ENCODE data around the gene CHID1.

The CHID1 gene

DNA sequence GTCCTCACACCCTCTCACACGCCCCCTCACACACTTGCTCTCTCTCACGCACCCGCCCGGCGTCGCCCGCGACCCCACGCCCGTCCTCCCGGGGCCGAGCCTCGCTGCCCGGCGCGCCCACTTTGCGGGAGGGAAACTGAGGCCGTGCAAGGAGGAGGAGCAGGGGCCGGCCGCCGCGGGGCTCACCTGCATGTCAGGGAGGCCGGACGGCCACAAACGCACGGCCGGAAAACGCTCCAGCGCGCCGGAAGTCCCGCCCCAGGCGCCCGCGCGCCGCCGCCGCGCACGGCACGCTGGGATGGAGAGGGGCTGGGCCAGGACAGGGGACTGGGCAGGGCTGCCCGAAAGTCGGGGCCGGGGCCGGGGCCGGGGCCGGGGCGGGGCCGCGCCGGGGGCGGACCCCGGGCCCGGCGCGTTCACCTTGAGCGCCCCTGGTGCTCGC lies at the start of gene CHID1:
Gene CHID1, minus strand, starts transcription at position 222 of the 442 bp plus-strand sequence. CDS start 5,994 bp downstream, outside the sequence.
- DNase-seq = peak; percentile 78

- no peak for DNase-seq
These were observed 49.0 kb upstream of the CHID1 start for GRCh38 chr11:959608-960007.

DNA sequence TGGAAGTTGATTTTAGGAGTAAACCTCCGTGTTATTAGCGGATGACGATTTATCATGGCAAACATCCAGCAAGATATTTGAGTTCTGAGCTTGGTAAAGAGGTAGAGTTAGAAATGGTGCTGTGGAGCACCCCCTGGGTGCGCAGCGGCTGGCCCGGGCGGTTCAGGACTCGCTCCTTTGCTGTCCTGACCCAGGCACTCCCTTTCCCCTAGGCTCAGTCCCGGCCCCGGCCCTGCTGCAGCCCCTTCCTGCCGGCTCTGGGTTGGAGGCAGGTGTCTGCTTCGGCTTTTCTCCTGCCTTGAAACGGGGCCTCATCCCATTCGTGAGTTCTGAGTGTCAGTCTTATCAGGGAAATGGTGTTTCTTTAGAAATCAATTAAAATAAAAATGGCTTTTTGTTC lies 48.4 kb upstream of the CHID1 start:
- DNase-seq = no peak

DNA sequence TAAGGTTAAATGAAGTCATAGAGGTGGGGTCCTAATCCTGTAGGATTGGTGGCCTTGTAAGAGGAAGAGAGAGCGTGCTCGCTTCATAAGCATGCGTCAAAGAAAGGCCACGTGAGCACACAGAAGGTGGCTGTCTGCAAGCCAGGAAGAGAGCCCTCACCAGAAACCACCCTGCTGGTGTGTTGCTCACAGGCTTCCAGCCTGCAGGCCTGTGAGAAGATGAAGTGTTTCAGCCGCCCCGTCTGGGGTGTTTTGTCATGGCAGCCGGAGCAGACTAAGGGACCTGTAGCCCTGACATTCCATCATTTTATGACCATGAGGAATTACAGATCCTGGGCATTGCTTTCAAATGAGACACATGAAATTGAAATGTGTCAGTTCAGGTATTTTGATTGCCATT lies 47.5 kb upstream of the CHID1 start:
- no peak for DNase-seq

GRCh38 chr11:957212-957920 lies 46.8 kb upstream of the CHID1 start:
- DNase-seq = no peak

- DNase-seq = no peak
These were observed 44.8 kb upstream of the CHID1 start for GRCh38 chr11:955154-956063.

DNA sequence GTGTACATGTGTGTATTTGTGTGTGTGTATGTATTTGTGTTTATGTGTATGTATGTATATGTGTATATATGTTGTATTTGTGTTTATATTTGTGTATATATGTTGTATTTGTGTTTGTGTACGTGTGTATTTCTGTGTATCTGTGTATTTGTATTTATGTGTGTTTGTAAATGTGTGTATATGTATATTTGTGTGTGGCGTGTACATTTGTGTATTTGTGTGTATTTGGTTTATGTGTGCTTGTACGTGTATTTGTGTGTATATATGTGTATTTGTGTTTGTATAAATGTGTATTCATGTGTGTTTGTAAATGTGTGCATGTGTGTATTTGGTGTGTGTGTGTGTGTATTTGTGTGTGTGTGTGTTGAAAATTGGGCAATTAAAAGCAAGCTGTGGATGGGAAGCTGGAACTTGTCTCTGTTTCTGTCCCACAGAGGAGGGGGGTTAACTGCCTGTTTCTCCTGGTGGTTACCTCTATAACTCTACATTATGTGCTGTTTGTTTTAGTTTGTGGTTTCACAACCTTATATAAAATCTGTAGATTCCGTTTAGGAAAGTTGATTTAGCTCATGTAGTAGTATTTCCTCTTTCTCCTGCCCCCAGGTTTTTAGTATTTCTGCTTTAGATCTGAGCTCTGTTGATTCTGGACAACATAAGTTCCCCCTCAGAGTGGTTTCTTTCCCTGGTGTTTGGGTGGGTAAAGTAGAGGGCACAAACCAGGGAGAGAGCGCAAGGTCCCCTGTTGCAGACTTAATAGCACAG lies 44.0 kb upstream of the CHID1 start:
- DNase-seq = no peak

GRCh38 chr11:953512-953911 lies 42.9 kb upstream of the CHID1 start:
- no peak for DNase-seq

- no peak for DNase-seq
These were observed 42.1 kb upstream of the CHID1 start for GRCh38 chr11:952406-953385.

DNA sequence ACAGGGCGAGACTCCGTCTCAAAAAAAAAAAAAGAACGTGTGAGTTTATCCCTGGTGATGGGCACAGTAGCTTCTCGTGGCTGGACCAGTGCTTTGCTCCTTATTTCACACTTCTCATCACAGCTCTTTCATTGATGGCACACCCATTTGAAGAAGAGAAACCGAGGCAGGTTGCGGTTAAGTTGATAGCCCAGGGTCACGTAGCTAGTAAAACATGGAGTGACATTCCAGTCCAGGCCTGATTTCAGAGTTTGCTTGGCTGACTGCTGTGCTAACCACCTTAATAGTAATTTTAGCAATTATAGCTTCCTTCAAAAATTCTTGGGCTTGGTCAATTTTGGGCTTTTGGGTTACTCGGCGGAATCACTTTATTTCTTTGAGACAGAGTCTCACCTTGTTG lies 40.9 kb upstream of the CHID1 start:
- DNase-seq = no peak

DNA sequence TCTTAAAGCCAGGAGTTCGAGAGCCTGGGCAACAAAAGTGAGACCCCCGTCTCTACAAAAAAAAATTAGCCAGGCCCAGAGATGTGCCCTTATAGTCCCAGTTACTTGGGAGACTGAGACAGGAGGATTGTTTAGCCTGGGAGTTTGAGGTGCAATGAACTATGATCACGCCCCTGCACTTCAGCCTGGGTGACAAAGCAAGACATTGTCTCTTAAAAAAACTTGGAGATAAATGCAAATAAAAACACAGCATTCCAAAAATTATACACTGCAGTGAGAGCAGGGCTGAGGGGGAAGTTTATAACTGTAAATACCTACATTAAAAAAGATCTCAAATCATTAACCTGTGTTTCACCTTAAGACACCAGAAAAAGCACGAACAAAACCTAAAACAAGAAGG lies 37.1 kb upstream of the CHID1 start:
- DNase-seq = no peak

GRCh38 chr11:945986-946385 lies 35.4 kb upstream of the CHID1 start:
- DNase-seq = peak; percentile 3

DNA sequence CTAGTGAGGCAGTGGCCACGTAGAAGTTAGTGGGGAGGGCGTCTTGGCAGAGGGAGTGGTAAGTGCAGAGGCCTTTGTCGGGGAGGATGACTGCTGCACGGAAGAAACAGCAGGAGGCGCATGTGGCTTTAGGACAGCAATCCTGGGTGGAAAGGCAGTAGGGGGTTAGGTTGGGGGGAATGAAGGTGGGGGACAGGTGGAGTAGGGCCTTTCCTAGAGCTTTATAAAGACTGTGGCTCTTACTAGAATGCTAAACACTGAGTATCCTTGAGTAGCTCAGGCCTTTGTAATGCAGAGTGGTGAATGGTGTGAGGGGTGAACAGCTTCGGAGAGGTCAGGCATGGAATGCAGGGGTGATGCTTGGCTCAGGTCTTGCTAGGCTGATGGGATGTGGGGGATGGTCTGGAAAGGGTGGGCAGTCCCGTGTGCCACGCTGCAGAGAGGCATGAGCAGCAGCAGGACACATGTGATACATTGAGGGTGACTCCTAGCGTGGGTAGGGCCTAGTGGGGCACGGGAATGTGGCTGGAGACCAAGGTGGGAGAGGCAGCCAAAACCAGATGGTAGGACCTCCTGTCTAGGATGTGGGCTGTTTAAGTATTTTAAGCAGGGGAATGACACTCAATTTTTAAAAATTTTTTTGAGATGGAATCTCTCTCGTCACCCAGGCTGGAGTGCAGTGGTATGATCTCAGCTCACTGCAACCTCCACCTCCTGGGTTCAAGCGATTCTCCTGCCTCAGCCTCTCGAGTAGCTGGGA lies 34.3 kb upstream of the CHID1 start:
- DNase-seq = no peak

- DNase-seq = no peak
These were observed 32.2 kb upstream of the CHID1 start for GRCh38 chr11:942823-943222.

- no peak for DNase-seq
These were observed 30.0 kb upstream of the CHID1 start for GRCh38 chr11:940496-941135.

DNA sequence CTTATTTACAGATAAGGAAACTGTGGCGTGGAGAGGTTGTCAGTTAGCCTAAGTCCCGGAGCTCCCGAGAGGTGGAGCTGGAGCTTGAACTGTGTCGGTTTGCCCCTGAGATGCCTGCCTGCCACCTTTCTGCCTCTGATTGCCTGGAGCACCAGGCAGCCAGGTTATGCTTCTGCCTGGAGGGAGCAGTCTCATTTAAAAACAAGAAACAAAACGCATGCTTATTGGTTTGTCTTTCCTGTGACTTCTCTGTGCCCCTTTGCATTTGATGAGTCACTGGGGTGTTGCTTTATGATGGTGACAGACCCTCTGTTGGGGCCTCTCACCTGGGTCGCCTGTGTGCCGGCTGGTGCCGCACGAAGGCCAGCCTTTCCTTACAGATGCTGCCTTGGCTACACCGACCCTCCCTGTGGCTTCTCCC lies 27.2 kb upstream of the CHID1 start:
- no peak for DNase-seq

- DNase-seq = no peak
These were observed 25.6 kb upstream of the CHID1 start for GRCh38 chr11:936199-936598.

DNA sequence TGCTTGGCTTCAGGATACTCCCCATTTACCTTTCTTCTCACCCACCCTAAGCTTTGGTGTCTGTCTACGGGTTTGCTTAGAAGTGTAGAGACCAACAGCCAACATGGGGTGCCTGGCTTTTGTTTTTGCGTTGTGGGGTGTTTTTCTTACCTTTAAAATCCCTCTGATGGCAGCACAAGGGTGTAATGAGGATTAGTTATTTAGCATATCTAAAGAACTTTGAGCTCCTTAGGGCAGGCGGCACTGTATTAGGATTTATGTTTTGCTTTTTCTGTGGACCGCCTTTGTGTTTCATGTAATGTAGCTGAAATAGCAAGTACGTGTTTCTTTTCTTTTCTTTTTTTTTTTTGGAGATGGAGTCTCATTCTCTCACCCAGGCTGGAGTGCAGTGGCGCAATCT lies 23.9 kb upstream of the CHID1 start:
- no peak for DNase-seq

DNA sequence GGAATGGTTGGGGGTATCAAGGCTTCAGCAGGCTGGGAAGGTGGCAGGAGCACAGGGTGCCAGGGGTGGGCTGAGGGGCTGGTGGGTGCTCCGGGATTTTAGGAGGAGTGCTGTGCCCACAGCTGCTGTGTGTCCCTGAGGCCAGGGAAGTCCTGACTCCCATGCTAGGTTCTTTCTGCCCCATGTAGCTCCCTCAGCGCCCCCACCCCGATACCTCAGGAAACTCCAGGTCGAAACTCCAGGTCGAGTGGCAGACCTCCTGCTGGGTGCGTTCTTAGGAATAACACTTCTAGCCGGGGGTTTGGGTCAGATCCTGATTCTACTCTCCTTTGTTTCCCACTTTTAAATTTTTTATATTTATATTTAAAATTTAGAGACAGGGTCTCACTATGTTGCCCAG lies 23.3 kb upstream of the CHID1 start:
- no peak for DNase-seq

- DNase-seq = no peak
These were observed 22.7 kb upstream of the CHID1 start for GRCh38 chr11:933142-933851.

Measured in NCI-H1105 treated with DMSO at 0.1 percent for 48 hours (cell line).